SK-N-SH (cell line): ENCODE data around the gene TMEM69.

ENCODE experiments used
- CHD2 ChIP-seq: fragments of 150-350 bp; IDR thresholded peaks from 2 replicates; pipeline ENCODE4 v1.6.1; 2018; ENCODE audit warnings: low read length; ENCODE audit not compliant: partially characterized antibody
- EP300 ChIP-seq, 2 experiments: IDR thresholded peaks; 2 replicates each; pipeline versions ENCODE4 v1.4.0 to v1.6.1; 2012; ENCODE audit warnings: borderline replicate concordance in 1 of 2, low read depth in 1 of 2, low read length in 1 of 2
- FOXJ3 ChIP-seq: sonication (generic); formaldehyde crosslinking; IDR thresholded peaks from 2 replicates; pipeline ENCODE4 v1.5.1; 2020; ENCODE audit warnings: mild to moderate bottlenecking, missing genetic modification reagents
- GATA2 ChIP-seq: sonication (generic); formaldehyde crosslinking; IDR thresholded peaks from 2 replicates; pipeline ENCODE4 v1.5.0; 2020; ENCODE audit warnings: mild to moderate bottlenecking, missing genetic modification reagents
- SIN3A ChIP-seq: IDR thresholded peaks from 2 replicates; pipeline ENCODE4 v1.6.1; 2012; ENCODE audit warnings: low read depth, mild to moderate bottlenecking, low read length, moderate library complexity, borderline replicate concordance
- ZBTB33 ChIP-seq: IDR thresholded peaks from 2 replicates; pipeline ENCODE4 v1.4.0; 2012; ENCODE audit warnings: low read depth, borderline replicate concordance
- TF ChIP-seq, protein P1 (sequence below): fragments of 200-600 bp; sonication (generic); IDR thresholded peaks from 2 replicates; pipeline ENCODE4 v1.6.1; 2017; ENCODE audit warnings: antibody characterized with exemption, mild to moderate bottlenecking, moderate library complexity
- TF ChIP-seq, protein P2 (sequence below): IDR thresholded peaks from 2 replicates; pipeline ENCODE4 v1.4.0; 2012; ENCODE audit warnings: low read depth

GRCh38 chr1:45682942-45683341 lies 5.0 kb upstream of the TMEM69 start:
- TF ChIP-seq ZBTB33 (no peak), FOXJ3 (CRISPR knock-in tag) (no peak), EP300 (IDR thresholded peaks at IDR 0.05; ENCODE audit: borderline replicate concordance in 1 of 2, low read depth in 1 of 2, low read length in 1 of 2) (no peak), SIN3A (no peak), CHD2 (no peak), GATA2 (no peak)
- TF ChIP-seq, protein P1, sequence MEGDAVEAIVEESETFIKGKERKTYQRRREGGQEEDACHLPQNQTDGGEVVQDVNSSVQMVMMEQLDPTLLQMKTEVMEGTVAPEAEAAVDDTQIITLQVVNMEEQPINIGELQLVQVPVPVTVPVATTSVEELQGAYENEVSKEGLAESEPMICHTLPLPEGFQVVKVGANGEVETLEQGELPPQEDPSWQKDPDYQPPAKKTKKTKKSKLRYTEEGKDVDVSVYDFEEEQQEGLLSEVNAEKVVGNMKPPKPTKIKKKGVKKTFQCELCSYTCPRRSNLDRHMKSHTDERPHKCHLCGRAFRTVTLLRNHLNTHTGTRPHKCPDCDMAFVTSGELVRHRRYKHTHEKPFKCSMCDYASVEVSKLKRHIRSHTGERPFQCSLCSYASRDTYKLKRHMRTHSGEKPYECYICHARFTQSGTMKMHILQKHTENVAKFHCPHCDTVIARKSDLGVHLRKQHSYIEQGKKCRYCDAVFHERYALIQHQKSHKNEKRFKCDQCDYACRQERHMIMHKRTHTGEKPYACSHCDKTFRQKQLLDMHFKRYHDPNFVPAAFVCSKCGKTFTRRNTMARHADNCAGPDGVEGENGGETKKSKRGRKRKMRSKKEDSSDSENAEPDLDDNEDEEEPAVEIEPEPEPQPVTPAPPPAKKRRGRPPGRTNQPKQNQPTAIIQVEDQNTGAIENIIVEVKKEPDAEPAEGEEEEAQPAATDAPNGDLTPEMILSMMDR = no peak
- TF ChIP-seq, protein P2, sequence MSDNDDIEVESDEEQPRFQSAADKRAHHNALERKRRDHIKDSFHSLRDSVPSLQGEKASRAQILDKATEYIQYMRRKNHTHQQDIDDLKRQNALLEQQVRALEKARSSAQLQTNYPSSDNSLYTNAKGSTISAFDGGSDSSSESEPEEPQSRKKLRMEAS = no peak
